ENCODE data around the gene TTLL11. TPM values are rescaled to one million over a fixed set of nuclear protein-coding genes. Genes with fewer than 3 reads are reported as not detected.
A peak's percentile ranks its signal among the peaks of the same experiment; 100 is the strongest.

Gene TTLL11
- total and polyA plus RNA-seq, 2 of the 8 experiments (the other 6 are each of a cell fraction or from before 2014, with no cell fraction given): 0.56 to 0.80 TPM

DNA sequence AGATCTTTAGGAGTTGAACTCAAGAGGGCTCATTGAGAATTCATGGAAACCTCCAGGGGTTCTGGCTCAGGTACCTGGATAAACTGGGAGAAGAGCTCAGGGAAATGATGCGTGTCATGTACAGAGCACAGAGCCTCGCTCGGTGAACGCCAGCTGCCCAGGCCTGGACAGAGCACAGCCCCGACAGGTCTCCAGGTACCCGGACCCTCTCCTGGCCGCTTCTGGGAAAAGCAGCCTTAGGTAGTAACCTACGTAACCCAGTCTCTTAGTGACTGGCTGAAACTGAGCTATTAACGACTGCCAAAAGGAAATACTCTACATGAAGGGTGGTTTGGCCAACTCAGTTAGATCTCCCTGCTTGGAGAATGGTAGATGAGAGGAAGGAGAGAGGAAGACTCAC lies 157.4 kb downstream of the TTLL11 start (continued):
- TF ChIP-seq, protein P1, sequence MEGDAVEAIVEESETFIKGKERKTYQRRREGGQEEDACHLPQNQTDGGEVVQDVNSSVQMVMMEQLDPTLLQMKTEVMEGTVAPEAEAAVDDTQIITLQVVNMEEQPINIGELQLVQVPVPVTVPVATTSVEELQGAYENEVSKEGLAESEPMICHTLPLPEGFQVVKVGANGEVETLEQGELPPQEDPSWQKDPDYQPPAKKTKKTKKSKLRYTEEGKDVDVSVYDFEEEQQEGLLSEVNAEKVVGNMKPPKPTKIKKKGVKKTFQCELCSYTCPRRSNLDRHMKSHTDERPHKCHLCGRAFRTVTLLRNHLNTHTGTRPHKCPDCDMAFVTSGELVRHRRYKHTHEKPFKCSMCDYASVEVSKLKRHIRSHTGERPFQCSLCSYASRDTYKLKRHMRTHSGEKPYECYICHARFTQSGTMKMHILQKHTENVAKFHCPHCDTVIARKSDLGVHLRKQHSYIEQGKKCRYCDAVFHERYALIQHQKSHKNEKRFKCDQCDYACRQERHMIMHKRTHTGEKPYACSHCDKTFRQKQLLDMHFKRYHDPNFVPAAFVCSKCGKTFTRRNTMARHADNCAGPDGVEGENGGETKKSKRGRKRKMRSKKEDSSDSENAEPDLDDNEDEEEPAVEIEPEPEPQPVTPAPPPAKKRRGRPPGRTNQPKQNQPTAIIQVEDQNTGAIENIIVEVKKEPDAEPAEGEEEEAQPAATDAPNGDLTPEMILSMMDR (IDR thresholded peaks at IDR 0.05; ENCODE audit: control extremely low read depth in 1 of 3, insufficient read depth in 1 of 3, low read depth in 1 of 3, low read length in 3 of 3): peak in 2 of 3 experiments; percentile 35 to 55; a peak in 3 of 4 replicates
- TF ChIP-seq TCF12 (IDR thresholded peaks at IDR 0.05; ENCODE audit: low read depth, low read length): no peak
- no peak for TF ChIP-seq GABPA (IDR thresholded peaks at IDR 0.05; ENCODE audit: borderline replicate concordance, insufficient read depth, low read length)
- TF ChIP-seq EP300 (IDR thresholded peaks at IDR 0.05; ENCODE audit: borderline replicate concordance in 1 of 2, low read depth in 2 of 2, low read length in 2 of 2): no peak
- TF ChIP-seq SIX5 (IDR thresholded peaks at IDR 0.05; ENCODE audit: low read depth, low read length): no peak

Data from H1 (cell line).